ENCODE measurements around the gene PRICKLE4. TPM values are rescaled to one million over a fixed set of nuclear protein-coding genes. Genes with fewer than 3 reads are reported as not detected.

PRICKLE4 gene
- polyA plus RNA-seq (ENCODE audit: insufficient read depth in 1 of 5, insufficient read length in 5 of 5, low replicate concordance in 1 of 5) = 10 to 100 TPM in 3 of 5 donors, 1 to 10 TPM in 2; 6.1 to 20.5 (median 11.2) TPM
- long read RNA-seq, donor 1 = 0 reads
- long read RNA-seq, donor 2 = 0 reads
- long read RNA-seq, donor 3, partial matches to known transcripts = 8 of 9 reads
- long read RNA-seq, donor 3, other reads (novel, unspliced or antisense) = 0 of 9 reads
- long read RNA-seq, donor 4, partial matches to known transcripts = 0 of 2 reads
- long read RNA-seq, donor 4, other reads (novel, unspliced or antisense) = 0 of 2 reads
- long read RNA-seq, donor 5 = 0 reads
- long read RNA-seq, donor 6 = 0 reads
- long read RNA-seq, donor 7, partial matches to known transcripts = 0 of 1 reads
- long read RNA-seq, donor 7, other reads (novel, unspliced or antisense) = 0 of 1 reads
- long read RNA-seq, donor 8 = 0 reads

DNA sequence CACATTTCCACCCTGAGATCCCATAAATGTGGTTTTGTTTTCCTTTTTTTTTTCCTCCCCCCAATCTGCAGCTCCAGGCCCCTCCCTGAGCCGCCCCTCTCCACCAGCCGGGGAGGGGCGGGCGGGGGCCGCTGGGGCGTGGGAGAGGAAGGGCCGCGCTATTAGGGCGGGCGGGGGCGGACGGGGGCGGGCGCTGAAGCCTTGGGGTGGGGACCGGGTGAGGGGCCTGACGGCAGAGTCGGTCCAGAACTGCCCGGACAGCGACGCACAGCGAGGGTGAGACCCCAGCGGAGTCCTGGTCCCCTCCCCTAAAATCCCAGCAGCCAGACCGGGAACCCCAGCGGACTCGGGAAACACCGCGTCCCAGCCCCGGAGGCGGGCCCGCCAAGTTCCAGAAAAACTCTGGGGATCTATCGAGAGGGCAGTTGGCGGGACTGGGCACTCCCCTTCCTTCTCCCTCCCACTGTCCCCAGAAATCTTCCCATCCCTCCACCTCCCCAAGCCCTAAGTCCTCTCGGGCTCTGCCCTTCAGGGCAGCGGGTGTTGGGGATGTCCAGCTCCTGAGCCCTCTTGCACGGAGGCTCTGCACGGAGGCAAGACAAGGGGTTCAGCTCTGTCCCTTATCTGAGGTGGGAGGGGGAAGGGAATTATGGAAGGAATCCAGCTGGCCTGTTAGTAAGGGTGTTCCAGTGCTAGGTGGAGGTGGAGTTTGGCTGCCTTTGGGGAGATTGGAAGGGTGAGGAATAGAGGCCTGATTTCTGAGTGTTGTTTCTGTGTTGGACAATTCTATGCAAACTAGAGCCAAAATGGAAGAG, at the start of gene PRICKLE4:
Gene PRICKLE4 (plus strand): TSS at position 232 of the 815 bp plus-strand sequence. CDS start 2,692 bp downstream, outside the sequence.
- peak in 1 of 2 donors; percentile 49 for DNase-seq

DNA sequence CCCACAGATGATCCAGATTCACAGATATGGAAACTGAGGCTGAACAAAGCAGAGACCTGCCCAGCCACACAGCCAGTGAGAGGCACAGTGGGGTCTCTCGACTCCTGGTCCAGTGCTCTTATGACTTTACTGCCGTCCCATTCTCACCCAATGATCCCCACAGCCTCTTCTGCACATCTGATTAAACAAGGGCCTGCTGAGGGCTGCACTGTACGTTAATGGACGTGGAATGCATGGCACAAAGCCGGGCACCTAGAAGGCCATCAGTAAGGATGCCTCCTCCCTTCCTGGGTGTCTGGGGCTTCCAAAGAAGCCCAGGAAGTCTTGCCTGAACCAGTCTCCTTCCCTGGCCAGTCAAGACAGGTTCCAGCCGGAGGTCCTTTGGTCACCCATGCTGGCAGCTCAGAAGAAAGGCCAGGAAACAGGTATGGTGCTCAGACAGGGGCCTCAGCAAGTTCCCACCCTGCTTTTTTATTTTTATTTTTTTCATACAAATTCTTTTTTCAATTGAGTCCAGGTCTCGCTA, 49.0 kb upstream of the PRICKLE4 start:
- DNase-seq = no peak

DNA sequence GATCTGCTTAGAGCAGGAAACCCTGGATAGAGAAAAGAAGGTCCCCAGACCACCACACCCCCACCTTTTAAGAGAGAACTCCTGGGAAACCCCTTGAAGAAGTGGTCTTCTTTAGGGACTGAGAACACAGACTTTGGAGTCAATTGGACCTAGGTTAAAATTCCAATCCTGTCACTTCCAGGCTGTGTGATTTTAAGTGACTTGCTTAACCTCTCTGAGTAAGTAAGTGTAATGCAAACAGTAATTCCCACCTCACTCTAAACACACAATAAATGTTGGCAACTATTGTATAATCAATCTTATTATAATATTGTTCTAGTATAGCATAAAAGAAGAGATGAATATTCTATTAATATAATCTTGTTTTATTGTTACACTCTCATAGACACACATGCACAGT, 48.4 kb upstream of the PRICKLE4 start:
- DNase-seq = no peak

DNA sequence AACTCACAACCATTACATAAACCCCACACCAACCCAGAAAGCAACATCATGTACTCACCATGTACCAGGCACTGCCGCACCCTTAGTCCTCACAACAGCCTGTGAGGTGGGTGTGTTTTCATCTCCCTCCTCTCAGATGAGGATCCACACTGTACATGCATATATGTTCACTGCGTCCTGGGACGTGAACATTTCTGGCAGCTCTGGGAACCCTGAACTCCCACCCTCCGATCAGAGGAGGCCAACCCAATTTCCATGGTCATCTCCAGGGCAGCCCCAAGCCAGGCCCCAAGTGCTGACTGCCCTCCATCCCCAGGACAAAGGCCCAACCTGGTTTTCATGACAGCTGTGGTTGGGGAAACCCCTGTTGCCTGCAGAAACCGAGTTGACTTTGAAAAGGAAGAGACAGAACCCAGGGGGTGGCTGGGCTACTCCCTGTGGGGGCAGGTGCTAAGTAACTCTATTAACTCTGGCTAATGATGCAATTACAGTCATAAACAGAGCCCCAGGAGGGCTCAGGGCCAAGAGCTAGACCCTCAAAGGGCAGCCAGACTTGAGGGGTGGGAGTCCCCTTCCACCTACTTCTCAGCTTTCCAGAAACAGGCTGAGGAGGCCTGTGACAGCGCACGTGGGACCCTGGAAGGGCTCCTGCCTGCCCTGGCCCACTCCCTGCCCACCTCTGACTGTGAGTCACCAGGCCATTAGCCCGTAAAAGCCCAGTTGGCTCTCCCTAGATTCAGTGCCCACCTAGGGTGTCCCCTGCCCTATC, 47.8 kb upstream of the PRICKLE4 start:
- no peak for DNase-seq

GRCh38 chr6:41733360-41733706, 47.2 kb upstream of the PRICKLE4 start:
- DNase-seq = no peak

DNA sequence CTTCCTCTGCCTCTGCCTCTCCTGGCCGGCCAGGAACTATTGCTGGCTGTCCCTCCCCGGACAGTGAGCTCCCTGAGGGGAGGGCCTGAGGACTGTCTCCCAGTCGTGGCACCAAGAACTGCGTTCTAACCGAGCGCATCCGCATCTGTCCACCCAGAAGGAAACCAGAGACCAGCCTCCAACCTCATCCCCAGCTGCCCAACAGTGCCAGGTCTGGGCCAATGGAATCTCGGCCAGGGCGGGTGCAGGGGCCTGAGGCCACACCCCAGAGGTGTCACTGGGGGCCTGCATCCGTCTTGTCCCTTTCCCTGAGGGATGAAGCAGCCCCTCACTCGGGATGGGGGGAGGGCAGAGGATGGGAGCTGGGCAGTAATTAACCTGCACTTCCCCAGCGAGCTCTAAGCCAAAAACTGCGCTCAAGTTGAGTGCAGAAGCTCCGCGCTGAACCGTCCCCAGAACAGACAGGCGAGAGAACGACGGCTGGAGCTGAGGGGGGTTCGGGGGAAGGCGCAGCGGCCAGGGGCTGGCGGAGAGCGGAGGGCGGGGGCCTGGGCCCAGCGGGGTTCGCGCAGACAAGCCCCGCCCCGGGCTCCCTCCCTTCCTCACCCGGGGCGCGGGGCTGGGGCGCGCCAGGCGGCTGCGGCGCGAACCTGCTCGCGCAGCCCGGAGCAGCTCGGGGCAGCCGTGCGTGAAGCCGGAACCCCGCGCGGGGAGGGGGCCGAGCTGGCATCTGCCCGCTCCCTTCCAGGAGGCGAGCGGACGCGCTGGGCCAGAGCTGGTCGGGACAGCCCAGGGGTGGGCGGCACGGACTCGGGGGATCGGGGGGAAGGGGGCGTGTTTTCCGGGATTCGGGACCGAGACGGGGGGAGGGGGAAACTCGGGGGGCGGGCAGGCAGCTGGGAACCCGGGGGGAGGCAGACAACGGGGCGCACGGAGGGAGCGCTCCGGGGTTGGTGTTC, 46.6 kb upstream of the PRICKLE4 start:
- peak; percentile 65 to 75 for DNase-seq

GRCh38 chr6:41734666-41735426, 45.7 kb upstream of the PRICKLE4 start:
- peak; percentile 64 to 82 for DNase-seq

DNA sequence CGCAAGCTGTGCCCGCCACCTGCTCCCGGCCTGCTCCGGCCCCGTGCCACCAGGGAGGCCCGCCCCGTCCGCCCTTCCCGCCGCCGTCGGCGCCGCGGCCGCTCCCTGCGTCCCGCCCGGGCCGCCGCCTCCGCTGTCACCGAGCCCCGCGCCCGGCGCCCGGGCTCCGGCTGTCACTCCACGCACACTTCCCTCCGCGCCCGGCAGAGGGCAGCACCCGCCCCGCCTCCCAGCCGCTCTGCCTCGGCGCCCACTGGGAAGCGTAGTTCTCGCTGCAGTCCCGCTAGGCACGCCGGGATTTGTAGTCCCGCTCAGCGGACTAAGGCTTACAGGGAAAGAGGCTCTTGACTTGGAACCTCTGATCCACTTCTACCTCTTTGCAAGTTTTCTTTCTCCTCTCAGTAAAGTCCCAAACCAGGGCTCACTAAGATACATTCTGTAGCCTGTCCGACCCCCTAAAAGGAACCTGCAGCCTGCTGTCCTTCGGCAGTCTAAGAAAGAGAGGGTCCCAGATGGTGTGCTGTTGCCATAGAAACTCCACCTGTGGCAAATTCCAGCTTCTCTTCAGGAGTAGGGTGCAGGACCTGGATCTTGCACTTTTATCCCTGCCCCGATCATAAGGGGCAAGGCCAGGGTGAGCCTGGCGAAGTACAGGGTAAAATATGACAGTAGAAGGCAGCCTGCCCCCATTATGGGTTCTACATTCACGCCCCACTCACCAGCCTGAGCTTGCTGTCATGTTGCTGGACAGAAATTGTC, 45.0 kb upstream of the PRICKLE4 start, which contains the start of gene TFEB:
Gene TFEB (minus strand): TSS at position 182 of the 759 bp plus-strand sequence. CDS start 44,395 bp downstream, outside the sequence.
- DNase-seq = peak; percentile 87 to 88

- DNase-seq = no peak
These were observed 44.3 kb upstream of the PRICKLE4 start for GRCh38 chr6:41736186-41736733.

- DNase-seq = no peak
These were observed 43.6 kb upstream of the PRICKLE4 start for GRCh38 chr6:41736800-41737555.

DNA sequence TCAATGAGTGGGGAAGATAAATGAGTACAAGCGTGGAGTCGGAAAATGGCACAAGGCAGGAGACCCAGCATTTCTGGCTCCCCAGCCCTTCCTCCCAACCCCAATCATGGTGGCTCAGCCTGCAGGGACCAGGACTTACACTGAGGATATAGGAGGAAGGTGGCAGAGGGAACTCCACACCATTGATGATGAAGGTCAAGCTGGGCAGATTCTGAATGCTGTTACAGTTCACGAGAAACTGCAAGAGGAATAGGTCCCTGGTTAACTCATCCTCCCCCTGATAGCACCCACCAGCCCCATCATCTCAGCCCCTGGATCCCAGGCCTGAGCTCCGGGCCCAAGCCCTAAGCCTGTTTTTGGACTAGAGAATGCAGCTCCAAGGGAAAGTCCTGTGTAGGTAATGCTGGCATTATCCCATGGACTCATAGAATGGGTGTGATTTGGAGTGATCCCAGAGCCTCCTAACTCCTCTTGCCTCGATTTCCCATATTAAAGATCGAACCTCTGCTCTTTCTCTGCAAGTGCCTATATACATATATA, 42.9 kb upstream of the PRICKLE4 start:
- DNase-seq = no peak

- DNase-seq = no peak
These were observed 41.5 kb upstream of the PRICKLE4 start for GRCh38 chr6:41739041-41739440.

GRCh38 chr6:41740366-41741162, 40.0 kb upstream of the PRICKLE4 start:
- DNase-seq = no peak

DNA sequence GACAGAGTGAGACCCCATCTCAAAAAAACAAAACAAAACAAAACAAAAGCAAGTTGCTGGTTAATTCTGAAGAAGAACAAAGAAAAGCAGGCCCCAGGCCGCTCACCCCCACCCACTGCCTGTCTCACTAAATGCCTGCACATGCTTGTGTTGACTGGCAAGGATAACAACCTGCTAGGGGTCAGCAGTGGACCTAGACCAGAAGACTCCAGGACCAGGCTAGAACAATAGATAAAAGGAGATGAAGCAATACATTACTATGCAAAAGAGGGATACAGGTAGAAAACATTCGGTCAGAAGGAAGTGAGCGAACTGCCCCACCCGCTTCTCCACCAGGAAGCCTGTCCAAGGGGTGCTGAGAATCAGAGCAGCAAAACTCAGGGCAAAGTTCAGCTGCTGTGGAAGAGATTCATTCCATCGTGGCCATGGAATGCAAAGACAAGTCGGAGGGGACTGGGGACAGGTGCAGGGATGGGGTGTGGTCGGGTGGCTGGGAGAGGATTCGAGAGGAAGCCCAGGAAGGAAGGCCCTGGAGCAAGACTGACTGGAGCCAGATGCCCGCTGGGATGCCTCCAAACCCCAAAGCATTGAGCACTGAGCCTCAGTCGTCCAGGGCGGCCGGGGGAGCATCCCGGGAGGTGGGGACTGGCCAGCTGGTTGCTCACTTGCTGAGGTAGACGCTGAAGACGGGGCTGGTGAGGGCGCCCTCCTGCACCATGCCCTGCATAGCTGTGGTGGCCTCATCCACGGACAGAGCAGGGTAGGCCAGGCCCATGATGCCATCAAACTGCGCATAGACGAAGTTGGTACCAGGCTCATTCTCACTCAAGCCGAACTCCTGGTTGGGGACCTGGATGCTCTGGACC, 38.7 kb upstream of the PRICKLE4 start:
- no peak for DNase-seq

GRCh38 chr6:41743406-41744235, 37.0 kb upstream of the PRICKLE4 start:
- no peak for DNase-seq
